Measurements from ENCODE around the gene RUNX1.

RUNX1 gene

GRCh38 chr21:35035116-35035515 is 14.0 kb downstream of the RUNX1 start:
- Mint-ChIP-seq H3K27ac (no peak overlapping the region), H3K36me3 (ENCODE audit: low read depth) (no peaks in the 10 kb centered on the region), H3K9me3 (peaks cover 3% of the 10 kb centered on the region), H3K4me3 (no peak overlapping the region), H3K27me3 (ENCODE audit: low read depth) (peaks cover 34% of the 10 kb centered on the region), H3K4me1 (no peaks in the 10 kb centered on the region)
- TF ChIP-seq CTCF (IDR thresholded peaks at IDR 0.05; ENCODE audit: unreplicated experiment in 3 of 3): no peak

GRCh38 chr21:35034203-35034926 is 14.7 kb downstream of the RUNX1 start:
- no peak for TF ChIP-seq CTCF (IDR thresholded peaks at IDR 0.05; ENCODE audit: unreplicated experiment in 3 of 3)
- H3K27me3 Mint-ChIP-seq (ENCODE audit: low read depth): peaks cover 34% of the 10 kb centered on the region
- no peaks in the 10 kb centered on the region for H3K4me1 Mint-ChIP-seq
- peaks cover 3% of the 10 kb centered on the region for H3K9me3 Mint-ChIP-seq
- no peak overlapping the region for H3K27ac Mint-ChIP-seq
- no peak overlapping the region for H3K4me3 Mint-ChIP-seq
- no peaks in the 10 kb centered on the region for H3K36me3 Mint-ChIP-seq (ENCODE audit: low read depth)

GRCh38 chr21:35032474-35033263 is 16.4 kb downstream of the RUNX1 start:
- TF ChIP-seq CTCF (IDR thresholded peaks at IDR 0.05; ENCODE audit: unreplicated experiment in 3 of 3): no peak
- peaks cover 3% of the 10 kb centered on the region for H3K9me3 Mint-ChIP-seq
- H3K36me3 Mint-ChIP-seq (ENCODE audit: low read depth): no peaks in the 10 kb centered on the region
- no peak overlapping the region for H3K27ac Mint-ChIP-seq
- H3K4me3 Mint-ChIP-seq: no peak overlapping the region
- peaks cover 2% of the 10 kb centered on the region for H3K4me1 Mint-ChIP-seq
- H3K27me3 Mint-ChIP-seq (ENCODE audit: low read depth): peaks cover 41% of the 10 kb centered on the region

GRCh38 chr21:35028451-35028978 is 20.6 kb downstream of the RUNX1 start:
- TF ChIP-seq CTCF (IDR thresholded peaks at IDR 0.05; ENCODE audit: unreplicated experiment in 3 of 3): no peak
- Mint-ChIP-seq H3K27ac (no peak overlapping the region), H3K4me1 (peaks cover 26% of the 10 kb centered on the region), H3K27me3 (ENCODE audit: low read depth) (peaks cover 53% of the 10 kb centered on the region), H3K36me3 (ENCODE audit: low read depth) (no peaks in the 10 kb centered on the region), H3K4me3 (no peak overlapping the region), H3K9me3 (peaks cover 3% of the 10 kb centered on the region)

GRCh38 chr21:35027563-35028450 is 21.3 kb downstream of the RUNX1 start:
- Mint-ChIP-seq H3K4me1 (peaks cover 26% of the 10 kb centered on the region), H3K36me3 (ENCODE audit: low read depth) (no peaks in the 10 kb centered on the region), H3K27ac (peak overlapping the region in 2 of 3 experiments; percentile 21 to 79), H3K27me3 (ENCODE audit: low read depth) (peaks cover 49% of the 10 kb centered on the region), H3K9me3 (no peaks in the 10 kb centered on the region), H3K4me3 (no peak overlapping the region)
- no peak for TF ChIP-seq CTCF (IDR thresholded peaks at IDR 0.05; ENCODE audit: unreplicated experiment in 3 of 3)
